GM18520 (cell line): ENCODE measurements around the gene GLCE.

Source experiments
- ATAC-seq: cut with Tn5 transposase; IDR thresholded peaks from one replicate; pipeline ENCODE4 v1.9.1; 2021; ENCODE audit not compliant: unreplicated experiment

Gene GLCE

DNA sequence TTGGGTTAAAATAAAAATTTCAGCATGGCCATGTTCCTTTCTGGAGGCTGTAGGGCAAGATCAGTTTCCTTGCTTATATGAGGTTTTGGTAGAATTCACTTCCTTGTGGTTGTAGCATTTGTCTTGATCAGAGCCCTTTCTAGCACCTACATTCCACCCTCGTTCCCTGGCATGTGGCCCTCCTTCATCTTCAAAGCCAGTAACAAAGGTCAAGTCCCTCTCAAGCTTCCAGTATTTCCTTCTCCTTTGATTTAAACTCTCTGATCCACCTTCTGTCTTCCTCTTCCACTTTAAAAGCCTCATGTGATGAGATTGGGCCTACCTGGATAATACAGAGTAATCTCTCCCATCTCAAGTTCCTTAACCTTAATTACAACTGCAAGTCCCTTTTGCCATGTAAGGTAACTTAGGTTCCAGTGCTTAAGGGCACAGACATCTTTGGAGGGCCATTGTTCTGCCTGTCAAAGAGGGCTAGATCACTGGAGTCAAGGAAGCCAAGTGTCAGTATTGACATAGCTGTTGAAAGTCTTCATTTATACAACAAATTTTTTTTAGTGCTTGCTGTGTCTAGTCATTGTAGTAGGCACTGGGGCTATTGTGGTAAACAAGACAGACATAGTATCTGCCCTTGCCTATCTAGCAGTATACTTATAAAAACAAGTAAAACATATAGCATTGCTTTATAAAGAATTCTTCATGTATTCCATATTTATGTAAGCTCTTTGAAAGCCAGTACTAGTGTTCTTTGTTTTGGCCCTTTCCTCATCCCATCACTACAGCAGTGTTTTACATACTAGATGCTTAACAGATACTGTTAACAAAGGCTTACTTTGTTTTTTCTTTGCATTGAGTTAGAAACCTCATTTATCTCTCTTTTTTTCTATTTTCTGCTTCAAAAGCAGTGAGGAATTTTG lies 40.7 kb downstream of the GLCE start:
- ATAC-seq, result no peak

GRCh38 chr15:69206079-69206478 lies 45.6 kb downstream of the GLCE start:
- no peak for ATAC-seq

DNA sequence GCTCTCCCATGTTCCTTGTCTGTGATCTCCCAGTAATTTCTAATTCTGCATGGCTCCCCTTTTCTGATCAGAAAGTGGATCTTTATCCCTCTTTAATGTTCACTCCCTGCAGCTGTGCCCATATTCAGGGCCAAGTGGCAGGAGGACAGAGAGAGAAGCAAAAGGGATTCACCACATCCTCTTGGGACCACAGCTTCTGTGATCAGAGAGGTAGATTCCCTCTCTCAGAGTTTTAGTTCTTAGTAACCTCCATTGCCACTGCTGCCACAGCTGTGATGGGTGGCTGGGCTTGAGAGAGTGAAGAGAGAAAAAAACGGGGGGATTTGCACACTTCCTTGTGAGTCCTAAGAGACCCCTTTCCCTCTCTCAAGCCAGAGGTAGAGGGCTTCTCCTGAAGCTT lies 49.2 kb downstream of the GLCE start:
- ATAC-seq, result no peak

GRCh38 chr15:69210574-69210973 lies 50.1 kb downstream of the GLCE start:
- no peak for ATAC-seq

- no peak for ATAC-seq
These were observed 53.4 kb downstream of the GLCE start for GRCh38 chr15:69213786-69214185.

DNA sequence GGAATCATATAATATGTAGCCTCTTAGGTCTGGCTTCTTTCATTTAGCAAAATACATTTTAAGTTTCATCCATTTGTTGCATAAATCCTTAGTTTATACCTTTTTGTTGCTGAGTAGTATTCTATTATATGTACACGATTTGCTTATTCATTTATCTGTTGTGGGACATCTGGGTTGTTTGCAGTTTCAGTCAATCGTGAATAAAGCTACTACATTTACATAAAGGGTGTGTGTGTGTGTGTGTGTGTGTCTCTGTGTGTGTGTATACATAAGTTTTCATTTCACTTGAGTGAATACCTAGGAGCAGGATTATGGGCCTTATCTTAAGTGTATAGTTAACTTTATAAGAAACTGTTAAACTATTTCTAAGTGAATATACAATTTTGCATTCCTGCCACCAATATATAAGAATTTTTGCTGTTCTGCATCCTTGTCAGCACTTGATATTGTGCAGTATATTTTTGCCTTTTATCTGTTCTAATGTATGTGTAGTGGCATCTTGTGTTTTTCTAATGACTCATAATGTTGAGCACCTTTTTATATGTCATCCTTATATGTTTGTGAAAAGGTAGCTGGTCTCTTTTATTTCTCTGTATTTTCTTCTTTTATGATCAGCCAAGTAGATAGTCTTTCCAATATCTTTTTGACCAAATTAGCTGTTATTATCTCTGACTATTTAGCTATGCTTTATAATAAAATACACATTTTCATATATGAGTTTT lies 55.0 kb downstream of the GLCE start:
- ATAC-seq, result no peak

DNA sequence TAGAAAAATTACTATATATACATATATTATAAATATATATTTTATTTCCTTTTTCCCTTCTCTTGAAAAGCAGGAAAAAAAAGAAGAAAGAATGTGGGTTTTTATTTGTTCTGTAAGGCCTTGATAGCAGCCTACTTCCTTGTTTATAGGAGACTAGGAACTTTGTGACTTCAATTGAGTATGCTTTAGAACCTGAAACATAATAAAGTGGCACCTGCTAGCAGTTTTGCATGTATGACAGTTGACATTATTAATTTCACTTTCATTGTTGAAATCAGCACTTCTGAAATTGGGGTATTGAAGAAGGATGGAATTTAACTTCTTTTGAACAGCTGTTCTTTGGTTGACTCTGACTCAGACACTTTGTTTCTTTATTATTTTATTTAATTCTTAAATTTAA lies 56.9 kb downstream of the GLCE start:
- no peak for ATAC-seq

GRCh38 chr15:69219690-69220089 lies 59.3 kb downstream of the GLCE start:
- ATAC-seq, result no peak

- ATAC-seq, result no peak
These were observed 61.6 kb downstream of the GLCE start for GRCh38 chr15:69222002-69222474.

GRCh38 chr15:69223083-69223813 lies 62.8 kb downstream of the GLCE start:
- no peak for ATAC-seq

GRCh38 chr15:69224383-69224782 lies 63.9 kb downstream of the GLCE start:
- no peak for ATAC-seq

DNA sequence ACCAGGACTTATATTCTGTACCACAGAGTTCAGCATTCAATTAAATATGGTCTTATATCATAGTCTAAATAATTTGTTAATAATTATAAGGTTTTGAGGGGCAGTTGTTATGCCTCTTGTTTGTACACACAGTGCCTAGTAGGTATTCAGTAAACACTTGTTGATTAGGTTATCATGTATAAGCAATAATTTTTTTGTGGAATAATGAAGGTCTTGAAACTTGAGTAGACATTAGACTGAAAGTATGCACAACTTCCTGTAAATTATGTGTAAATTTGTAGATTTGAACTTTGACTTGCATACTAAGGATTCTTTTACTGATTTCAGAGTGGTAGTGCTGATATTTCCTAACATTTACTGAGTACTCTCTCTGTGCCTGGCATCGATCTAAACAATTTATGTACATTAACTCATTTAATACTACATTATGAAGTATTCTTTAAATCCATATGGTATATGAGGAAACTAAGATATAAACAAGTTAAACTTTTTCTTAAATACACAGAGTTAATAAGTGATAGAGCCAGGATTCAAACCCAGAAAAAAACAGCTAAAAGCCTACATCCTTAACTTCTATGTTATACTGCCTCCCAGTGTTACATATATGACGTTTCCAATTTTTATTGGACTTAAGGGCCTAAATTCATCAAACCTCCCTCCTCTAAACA lies 65.1 kb downstream of the GLCE start:
- ATAC-seq, result no peak

- ATAC-seq, result no peak
These were observed 65.6 kb downstream of the GLCE start for GRCh38 chr15:69226023-69226355.

- no peak for ATAC-seq
These were observed 71.7 kb downstream of the GLCE start for GRCh38 chr15:69232144-69232543.

DNA sequence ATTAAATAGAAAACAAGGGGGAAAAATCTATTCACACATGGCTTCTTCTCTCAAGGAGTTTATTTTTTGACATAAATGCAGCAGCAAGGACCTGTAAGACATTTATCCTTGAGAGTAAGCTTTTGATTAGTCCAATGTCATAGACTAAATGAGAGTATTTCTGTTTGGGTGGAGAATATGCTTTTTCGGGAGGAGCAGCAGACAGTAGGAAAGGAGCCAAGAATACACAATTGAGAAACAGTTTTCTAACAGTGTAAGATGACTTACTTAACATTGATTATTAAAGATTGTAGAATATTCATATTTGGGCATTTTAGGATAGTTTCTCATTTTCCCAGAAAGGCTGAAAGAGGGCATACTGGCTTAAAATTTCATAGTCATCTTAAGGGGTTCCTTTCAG lies 72.3 kb downstream of the GLCE start:
- no peak for ATAC-seq

DNA sequence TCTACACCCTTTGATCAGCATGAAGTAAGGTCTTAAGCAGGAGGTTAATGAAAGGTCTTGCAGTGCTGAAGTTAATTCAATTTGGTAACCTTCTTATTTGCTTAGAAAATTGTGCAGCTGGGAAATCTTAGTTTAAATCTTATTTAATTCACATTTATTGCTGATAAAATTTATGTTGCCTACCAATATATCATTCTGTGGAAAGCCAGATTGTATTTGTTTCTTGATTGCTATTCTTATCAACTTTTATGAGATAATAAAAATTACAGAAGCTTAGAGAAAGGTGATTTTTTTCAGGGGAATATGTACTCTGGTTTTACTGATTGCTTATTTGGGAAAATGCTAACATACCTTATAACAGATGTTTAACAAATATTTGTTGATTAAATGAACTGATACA lies 74.2 kb downstream of the GLCE start:
- ATAC-seq, result no peak

- no peak for ATAC-seq
These were observed 76.1 kb downstream of the GLCE start for GRCh38 chr15:69236505-69236904.

- no peak for ATAC-seq
These were observed 77.3 kb downstream of the GLCE start for GRCh38 chr15:69237718-69238117.

GRCh38 chr15:69244798-69245197 lies 84.4 kb downstream of the GLCE start:
- no peak for ATAC-seq

DNA sequence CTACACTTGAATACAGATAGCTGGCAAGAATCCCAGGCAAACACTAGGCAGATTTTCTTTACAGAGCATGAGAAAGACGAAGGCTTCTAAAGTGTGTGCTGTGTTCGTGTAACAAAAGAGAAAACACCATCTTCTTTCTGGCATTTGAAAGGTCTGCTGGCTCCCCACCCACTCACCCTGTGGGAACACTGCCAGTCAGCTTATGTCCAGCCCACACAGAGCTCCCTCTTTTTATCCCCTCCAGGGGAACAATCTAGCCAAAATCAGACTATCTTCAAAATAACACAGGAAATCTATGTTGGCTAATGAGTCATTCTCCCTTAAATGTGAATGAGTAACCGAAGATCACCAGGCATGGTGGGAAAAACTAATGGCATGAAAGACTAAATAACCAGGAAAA lies 92.7 kb downstream of the GLCE start:
- ATAC-seq, result no peak

DNA sequence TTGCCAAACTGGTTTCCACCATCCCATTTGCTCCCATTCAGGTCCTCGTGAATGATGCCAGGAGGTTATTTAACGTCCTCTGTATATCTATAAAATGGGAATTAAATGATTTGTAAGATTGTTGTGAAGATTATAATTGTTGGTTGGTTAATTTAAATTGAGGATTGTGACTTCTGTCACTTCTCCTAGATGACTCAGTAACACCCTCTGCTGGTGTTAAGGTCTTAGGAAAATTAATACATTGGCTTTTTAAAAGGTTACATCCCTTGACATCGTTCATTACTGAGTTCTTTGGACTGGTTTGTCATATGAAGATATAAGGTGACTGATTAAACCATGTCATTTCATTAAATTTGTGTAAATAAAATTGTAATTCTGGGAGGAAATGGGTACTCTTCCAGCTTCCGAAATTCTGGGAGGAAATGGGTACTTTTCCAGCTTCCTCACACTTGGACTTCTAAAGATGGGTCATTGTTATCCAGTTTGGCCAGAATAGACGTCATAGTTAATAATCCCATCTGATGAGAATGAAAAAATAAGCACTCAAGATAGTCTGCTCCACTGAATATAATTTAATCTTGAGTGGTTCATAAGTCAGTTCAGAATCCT lies 105.0 kb downstream of the GLCE start:
- no peak for ATAC-seq
